Measurements from ENCODE around the gene FAH.
A peak's percentile ranks its signal among the peaks of the same experiment; 100 is the strongest.

The FAH gene

GRCh38 chr15:80199869-80200268, 47.1 kb downstream of the FAH start:
- no peak for DNase-seq (ENCODE audit: low spot score)

GRCh38 chr15:80201256-80202015, 48.6 kb downstream of the FAH start:
- DNase-seq (ENCODE audit: low spot score): no peak

- no peak for DNase-seq (ENCODE audit: low spot score)
Measured at GRCh38 chr15:80202016-80202315, 49.2 kb downstream of the FAH start.

GRCh38 chr15:80202641-80203360, 50.0 kb downstream of the FAH start:
- no peak for DNase-seq (ENCODE audit: low spot score)

GRCh38 chr15:80203361-80203885, 50.6 kb downstream of the FAH start:
- no peak for DNase-seq (ENCODE audit: low spot score)

GRCh38 chr15:80204231-80204630, 51.4 kb downstream of the FAH start:
- DNase-seq (ENCODE audit: low spot score): no peak

- no peak for DNase-seq (ENCODE audit: low spot score)
Measured at GRCh38 chr15:80207887-80208286, 55.1 kb downstream of the FAH start.

GRCh38 chr15:80208758-80209734, 56.2 kb downstream of the FAH start:
- no peak for DNase-seq (ENCODE audit: low spot score)

GRCh38 chr15:80210611-80211573, 58.1 kb downstream of the FAH start:
- no peak for DNase-seq (ENCODE audit: low spot score)

GRCh38 chr15:80211976-80212375, 59.2 kb downstream of the FAH start:
- DNase-seq (ENCODE audit: low spot score): no peak

GRCh38 chr15:80214910-80215309, 62.1 kb downstream of the FAH start:
- DNase-seq (ENCODE audit: low spot score): no peak

GRCh38 chr15:80216141-80216540, 63.3 kb downstream of the FAH start:
- no peak for DNase-seq (ENCODE audit: low spot score)

- no peak for DNase-seq (ENCODE audit: low spot score)
Measured at GRCh38 chr15:80216911-80217310, 64.1 kb downstream of the FAH start.

- no peak for DNase-seq (ENCODE audit: low spot score)
Measured at GRCh38 chr15:80217327-80217900, 64.6 kb downstream of the FAH start.

GRCh38 chr15:80219955-80220354, 67.2 kb downstream of the FAH start:
- DNase-seq (ENCODE audit: low spot score): no peak

- no peak for DNase-seq (ENCODE audit: low spot score)
Measured at GRCh38 chr15:80228959-80229610, 76.3 kb downstream of the FAH start.

- DNase-seq (ENCODE audit: low spot score): no peak
Measured at GRCh38 chr15:80231371-80231770, 78.6 kb downstream of the FAH start.

- DNase-seq (ENCODE audit: low spot score): no peak
Measured at GRCh38 chr15:80233581-80233980, 80.8 kb downstream of the FAH start.

GRCh38 chr15:80234883-80235282, 82.1 kb downstream of the FAH start:
- DNase-seq (ENCODE audit: low spot score): peak; percentile 27

Measured in CD4-positive, alpha-beta T cell treated with Interleukin-2 at 100 ng/mL for 4 hours (primary cell).